Measurements from ENCODE around the gene PCLO.
"Not testable (repeated sequence)": the region's sequence is repeated elsewhere in the genome, so short reads cannot be mapped to it uniquely, and the experiment has no call there.

PCLO gene

GRCh38 chr7:82945056-82945455 is 217.6 kb downstream of the PCLO start:
- no peaks in the 10 kb centered on the region for H3K27me3 ChIP-seq
- no peak for DNase-seq
- H3K4me3 ChIP-seq (ENCODE audit: low read depth, low read length), result no peak overlapping the region
- H3K36me3 ChIP-seq, result no peaks in the 10 kb centered on the region
- H3K9me3 ChIP-seq, result no peaks in the 10 kb centered on the region
- TF ChIP-seq CTCF (IDR thresholded peaks at IDR 0.05; ENCODE audit: low read depth, low read length), result no peak
- H3K4me1 ChIP-seq, result peaks cover 6% of the 10 kb centered on the region; the same call in 1 of the 2 replicates

DNA sequence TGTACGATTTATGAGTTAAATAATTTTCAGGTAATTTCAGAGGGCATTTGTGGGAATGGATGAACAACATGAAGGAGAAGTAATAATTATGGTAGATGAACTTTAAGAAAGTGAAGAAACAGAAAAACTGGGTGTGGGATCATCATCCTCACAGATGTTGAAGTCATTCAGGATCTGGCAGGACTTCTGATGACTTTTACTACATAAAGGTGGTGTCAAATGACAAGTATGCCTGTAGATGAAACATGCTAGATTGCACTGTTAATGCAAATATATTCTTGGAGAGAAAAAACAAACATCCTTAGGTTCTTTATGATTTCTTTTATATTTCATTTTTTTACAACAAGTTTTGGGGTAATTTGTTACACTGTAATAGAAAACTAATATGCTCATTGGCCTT is 230.2 kb downstream of the PCLO start:
- no peaks in the 10 kb centered on the region for H3K9me3 ChIP-seq

DNA sequence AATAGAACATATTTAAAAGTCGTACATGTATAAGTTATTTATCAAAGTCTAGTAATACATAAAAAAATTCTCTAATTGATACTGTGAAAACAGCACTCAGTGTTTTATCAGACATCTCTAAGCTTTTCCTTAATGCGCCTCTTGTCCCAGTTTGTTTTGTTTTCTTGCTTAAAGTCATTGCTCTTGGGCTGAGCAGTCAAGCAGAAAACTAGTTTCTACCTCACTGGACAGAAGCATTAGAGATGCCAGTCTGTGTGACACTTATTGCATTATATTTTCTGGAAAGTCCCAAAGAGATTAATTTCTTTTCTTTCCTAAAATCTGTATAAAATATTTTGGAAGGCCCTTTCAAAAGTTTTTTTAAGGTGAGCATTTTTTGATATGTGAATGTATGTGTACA is 236.2 kb downstream of the PCLO start:
- H3K27me3 ChIP-seq, result no peaks in the 10 kb centered on the region
- peaks cover 9% of the 10 kb centered on the region for H3K4me1 ChIP-seq
- H3K9me3 ChIP-seq, result no peaks in the 10 kb centered on the region
- H3K36me3 ChIP-seq, result no peaks in the 10 kb centered on the region
- no peak overlapping the region for H3K4me3 ChIP-seq (ENCODE audit: low read depth, low read length)
- no peak for TF ChIP-seq CTCF (IDR thresholded peaks at IDR 0.05; ENCODE audit: low read depth, low read length)
- no peak for DNase-seq

More for the DNA sequence above, 230.2 kb downstream of the PCLO start:
- Histone ChIP-seq H3K36me3 (no peaks in the 10 kb centered on the region), H3K4me3 (ENCODE audit: low read depth, low read length) (no peak overlapping the region), H3K27me3 (no peaks in the 10 kb centered on the region), H3K4me1 (no peaks in the 10 kb centered on the region)
- TF ChIP-seq CTCF (IDR thresholded peaks at IDR 0.05; ENCODE audit: low read depth, low read length), result no peak
- DNase-seq, result no peak

- Histone ChIP-seq H3K4me1 (peaks cover 9% of the 10 kb centered on the region), H3K9me3 (no peaks in the 10 kb centered on the region), H3K4me3 (ENCODE audit: low read depth, low read length) (no peak overlapping the region), H3K27me3 (no peaks in the 10 kb centered on the region), H3K36me3 (no peaks in the 10 kb centered on the region)
- no peak for TF ChIP-seq CTCF (IDR thresholded peaks at IDR 0.05; ENCODE audit: low read depth, low read length)
- no peak for DNase-seq
Observed at GRCh38 chr7:82925331-82925730, 237.4 kb downstream of the PCLO start.

DNA sequence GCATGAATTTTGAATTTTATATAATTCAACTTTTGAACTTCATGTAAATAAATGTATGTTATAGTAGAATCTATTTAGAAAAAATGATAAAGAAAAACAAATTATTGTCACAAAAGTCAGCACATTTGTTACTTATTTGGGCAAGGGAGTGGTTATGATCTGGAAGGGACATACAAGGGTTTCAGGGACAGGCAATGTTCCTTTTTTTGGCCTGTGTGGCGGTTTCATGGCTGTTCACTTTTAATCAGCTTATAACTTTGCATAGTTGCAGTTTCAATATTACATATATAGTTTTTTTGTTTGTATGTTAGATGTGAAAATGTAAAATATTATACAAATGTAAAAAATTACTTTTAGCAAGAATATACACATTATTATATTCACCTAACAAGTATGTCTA is 256.2 kb downstream of the PCLO start:
- H3K27me3 ChIP-seq, result no peaks in the 10 kb centered on the region
- no peak for DNase-seq
- no peak overlapping the region for H3K4me3 ChIP-seq (ENCODE audit: low read depth, low read length)
- no peak for TF ChIP-seq CTCF (IDR thresholded peaks at IDR 0.05; ENCODE audit: low read depth, low read length)
- H3K36me3 ChIP-seq, result no peaks in the 10 kb centered on the region
- no peaks in the 10 kb centered on the region for H3K9me3 ChIP-seq
- no peaks in the 10 kb centered on the region for H3K4me1 ChIP-seq

DNA sequence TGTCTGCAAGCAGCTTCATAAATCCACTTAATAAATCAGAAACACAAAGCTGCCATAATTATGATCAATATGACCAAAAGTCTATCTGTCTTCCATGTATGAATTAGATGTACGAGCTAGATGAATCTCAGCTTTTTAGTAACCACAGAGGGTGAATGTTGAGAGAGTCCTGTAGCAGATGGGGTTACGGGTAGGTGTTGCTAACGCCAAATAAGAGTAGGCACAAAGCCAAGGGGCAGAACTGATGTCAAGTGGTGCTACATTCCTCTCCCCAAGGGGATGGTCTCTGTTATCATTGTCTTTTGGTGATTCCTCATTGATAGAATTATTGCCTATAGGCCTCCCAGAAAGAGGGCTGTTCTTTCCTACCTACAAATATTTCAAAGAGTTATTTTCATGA is 257.8 kb downstream of the PCLO start:
- TF ChIP-seq CTCF (IDR thresholded peaks at IDR 0.05; ENCODE audit: low read depth, low read length), result no peak
- H3K9me3 ChIP-seq, result no peaks in the 10 kb centered on the region

GRCh38 chr7:82901098-82901497 is 261.6 kb downstream of the PCLO start:
- H3K4me3 ChIP-seq (ENCODE audit: low read depth, low read length); H3K4me1 ChIP-seq; H3K9me3 ChIP-seq; H3K27me3 ChIP-seq; DNase-seq; H3K36me3 ChIP-seq: not testable (repeated sequence)

More for the DNA sequence above, 257.8 kb downstream of the PCLO start:
- no peaks in the 10 kb centered on the region for H3K27me3 ChIP-seq
- no peak overlapping the region for H3K4me3 ChIP-seq (ENCODE audit: low read depth, low read length)
- H3K36me3 ChIP-seq, result no peaks in the 10 kb centered on the region
- no peak for DNase-seq
- no peaks in the 10 kb centered on the region for H3K4me1 ChIP-seq

All from BE2C (cell line).